Measurements from ENCODE around the gene TNRC18.

Gene TNRC18

DNA sequence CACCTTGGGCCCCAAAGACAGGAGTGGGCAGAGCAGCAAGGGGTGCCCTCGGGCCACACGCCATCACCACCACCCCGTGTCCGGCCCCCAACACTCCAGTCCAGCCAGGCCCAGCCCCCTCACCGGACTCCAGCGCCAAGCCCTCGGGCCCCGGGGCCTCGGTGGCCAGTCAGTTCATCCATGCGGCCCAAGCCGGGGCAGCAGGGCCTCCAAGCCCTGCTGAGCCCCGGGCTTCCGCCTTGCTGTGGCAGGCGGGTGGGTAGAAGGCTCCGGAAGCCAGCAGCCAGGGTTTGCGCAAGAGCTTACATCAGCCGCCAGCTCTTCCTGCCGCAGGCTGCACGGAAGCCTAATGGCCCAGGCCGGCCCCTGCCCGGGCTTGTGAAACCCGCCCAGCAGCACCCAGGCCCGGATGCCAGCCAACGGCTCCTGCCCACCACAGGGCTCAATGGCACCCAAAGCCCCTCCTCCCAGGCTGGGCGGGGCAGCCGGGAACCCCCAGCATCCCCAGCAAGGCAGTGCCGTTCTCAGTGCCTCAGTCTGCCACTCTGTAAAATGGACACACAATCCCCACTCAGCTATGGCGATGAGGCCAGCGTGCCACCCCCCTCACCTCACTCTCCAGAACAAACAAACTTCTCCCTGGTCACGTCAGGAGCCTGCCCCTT, 26.5 kb downstream of the TNRC18 start:
- DNase-seq: peak; percentile 97

DNA sequence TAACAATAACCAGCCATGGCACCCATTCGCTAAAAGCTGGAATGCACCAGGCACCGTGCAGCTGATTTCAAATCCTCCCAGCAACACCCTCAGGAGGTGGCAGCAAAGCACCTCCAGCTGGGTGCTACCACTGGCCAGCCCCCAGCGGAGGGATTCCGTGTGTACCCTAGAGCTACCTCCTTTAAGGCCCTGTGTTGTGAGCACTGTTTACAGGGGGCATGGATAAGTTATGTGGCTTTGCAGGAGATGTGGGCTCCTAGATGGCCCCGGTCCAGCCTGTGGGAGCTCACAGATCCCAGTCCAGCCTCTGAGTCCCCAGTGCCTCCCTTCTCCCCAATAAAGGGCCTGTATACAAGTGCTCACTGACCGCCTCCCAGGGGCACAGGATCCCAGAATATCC, 27.1 kb downstream of the TNRC18 start:
- peak; percentile 71 for DNase-seq

DNA sequence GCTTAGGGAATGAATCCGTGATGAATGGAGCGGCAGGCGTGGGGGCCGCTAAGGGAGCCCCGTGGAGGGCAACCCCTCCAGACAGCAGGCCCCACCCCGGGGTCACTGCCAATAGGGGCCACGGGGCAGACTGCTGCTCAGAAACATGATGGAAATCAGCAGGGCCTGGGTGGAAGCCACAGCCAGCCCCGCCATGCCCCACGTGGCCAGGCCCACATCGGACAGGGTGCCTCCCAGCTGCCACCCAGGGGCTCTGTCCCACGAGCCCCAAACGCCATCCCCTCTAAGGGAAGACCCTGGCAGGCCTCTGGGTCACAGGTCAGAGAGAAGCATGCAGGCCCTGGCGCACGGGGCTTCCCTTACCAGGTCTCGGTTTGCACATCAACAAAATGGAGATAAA, 28.4 kb downstream of the TNRC18 start:
- DNase-seq: no peak

DNA sequence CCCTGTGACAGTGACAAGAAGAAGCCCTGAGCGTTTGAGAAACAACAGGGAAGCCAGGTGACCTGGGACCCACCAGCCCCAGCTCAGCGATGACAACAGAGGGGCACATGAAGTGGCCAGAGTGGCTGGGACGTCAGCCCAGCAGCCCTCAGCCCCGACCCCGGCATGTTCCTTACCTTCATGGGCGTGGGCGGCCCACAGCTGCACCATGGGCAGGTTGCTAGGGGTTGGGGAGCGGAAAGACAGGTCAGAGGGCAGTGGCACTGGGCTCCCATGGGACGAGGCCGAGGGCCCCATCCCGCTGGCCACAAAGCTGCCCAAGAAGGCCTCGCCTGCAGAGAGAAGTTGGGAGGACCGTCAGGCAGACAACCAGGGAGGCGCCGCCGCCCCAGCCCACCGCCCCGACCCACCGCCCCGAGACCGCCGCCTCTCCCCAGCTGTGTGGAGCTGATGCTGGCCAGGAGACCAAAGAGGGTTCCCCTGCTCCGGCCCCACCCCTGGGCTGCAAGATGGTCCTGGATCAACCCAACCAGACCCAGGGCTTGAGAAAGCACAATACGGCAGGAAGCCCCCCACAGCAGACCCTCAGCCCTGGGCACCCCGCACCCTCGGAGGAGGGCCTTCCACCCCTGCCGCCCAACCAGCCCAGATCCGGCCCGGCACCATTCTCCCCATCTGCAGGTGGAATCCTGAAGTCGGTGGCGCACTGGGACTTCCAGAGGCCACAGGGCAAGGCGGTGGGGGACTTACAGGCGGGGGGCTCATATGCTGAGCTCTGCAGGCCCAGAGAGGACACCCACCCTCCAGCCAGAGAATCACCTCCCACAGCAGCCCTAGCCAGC, 29.1 kb downstream of the TNRC18 start:
- DNase-seq: no peak

DNA sequence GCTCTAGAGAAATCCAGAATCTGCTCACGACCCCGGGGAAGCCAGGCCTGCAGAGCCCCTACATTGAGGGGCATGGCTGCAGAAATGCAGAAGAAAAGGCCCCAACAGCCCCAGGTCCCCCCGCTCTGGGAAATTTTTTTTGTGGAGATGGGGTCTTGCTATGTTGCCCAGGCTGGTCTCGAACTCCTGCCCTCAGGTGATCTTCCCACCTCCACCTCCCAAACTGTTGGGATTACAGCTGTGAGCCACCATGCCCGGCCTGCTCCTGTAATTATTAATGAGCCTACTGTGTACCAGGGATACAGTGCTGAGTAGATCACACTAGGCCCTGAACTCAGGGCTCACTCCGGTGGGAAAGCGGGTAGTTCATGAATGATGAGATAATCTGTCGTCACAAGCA, 29.9 kb downstream of the TNRC18 start:
- DNase-seq: no peak

DNA sequence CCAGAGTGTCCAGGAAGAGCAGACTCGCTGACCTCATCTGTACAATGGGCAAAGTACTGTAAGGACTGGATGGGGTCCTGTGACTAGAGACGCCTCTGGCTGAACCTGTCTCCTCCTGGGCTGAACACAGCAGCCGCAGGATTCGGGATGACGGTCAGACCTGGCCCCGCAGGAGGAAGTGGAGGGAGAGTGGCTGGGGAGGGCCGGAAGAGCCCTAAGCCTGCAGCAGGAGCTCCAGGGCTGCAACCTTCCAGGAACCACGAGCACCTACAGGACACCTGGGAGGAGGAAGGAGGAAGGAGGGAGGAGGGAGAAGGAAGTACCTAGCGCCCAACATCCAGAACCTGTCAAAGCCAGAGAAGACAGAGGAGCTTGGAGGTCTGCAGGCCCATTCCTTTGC, 30.3 kb downstream of the TNRC18 start:
- no peak for DNase-seq

DNA sequence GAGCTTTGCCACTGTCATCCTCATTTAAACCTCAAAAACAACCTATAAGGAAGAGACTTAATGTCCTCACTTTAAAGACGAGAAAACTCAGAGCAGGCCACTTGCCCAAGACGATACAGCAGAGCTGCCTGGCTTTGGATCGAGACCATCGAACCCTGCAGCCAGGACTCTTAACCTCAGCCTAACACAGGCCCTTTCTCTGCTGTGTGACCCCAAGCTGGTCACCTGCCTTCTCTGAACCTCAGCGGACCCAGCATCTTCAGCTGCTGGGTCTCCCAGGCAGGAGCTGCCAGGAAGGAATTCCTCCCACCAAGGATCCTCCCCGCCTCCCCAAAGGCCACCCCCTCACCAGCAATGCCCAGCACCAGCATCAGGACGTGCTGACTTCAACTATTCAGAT, 32.7 kb downstream of the TNRC18 start:
- DNase-seq: no peak

DNA sequence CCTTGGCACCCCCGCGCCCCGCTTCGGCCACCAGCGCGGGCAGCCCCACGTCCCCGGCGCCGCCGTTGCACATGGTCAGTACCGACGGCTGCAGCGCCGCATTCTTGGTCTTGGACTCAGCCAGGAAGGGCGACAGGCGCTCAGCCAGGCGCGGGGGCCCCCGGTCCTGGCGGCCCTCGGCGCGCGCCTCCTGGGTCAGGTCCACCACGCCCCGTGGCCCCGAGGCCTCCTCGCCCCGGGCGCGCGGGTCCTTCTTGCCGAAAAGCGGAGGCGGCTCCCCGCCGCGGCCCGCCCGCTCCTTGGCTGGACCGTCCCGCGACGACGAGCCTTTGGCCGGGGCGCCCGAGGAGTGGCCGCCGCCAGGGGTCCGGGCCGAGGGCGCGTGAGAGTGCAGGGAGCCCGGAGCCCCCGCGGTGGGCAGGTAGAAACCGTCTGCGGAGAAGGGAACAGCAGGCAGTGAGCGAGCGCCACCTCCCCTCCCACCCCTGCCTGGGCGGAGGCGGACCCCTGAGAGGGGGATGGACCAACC, 34.7 kb downstream of the TNRC18 start:
- no peak for DNase-seq

DNA sequence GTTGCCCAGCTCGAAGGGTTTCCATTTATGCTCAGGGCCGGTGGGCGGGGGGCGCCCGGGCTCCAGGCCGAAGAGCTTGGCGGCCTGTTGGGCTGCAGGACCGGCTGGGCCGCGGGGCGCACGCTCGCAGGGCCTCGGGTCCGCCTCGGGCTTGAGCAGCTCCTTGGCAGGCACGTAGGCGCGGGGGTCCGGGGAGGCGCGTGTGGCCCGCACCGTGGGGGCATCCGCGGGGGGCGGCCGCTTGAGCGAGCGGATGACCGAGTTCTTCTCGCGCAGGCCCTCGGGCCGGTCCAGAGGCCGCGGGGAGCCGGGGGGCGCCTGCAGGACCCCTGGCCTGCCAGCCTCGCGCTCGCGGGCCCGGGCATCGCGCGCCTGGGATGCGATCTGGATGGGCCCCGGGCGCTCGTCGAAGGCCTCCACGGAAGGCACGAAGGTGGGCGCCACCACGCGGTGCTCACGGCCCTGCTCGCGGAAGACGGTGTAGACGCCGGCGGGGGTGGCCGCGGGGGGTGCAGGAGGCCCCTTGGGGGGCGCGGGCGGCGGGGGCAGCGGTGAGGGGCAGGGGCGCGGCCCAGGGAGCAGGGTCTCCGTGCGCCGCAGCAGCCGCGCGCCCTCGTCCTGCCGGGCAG, 35.2 kb downstream of the TNRC18 start:
- DNase-seq: no peak

DNA sequence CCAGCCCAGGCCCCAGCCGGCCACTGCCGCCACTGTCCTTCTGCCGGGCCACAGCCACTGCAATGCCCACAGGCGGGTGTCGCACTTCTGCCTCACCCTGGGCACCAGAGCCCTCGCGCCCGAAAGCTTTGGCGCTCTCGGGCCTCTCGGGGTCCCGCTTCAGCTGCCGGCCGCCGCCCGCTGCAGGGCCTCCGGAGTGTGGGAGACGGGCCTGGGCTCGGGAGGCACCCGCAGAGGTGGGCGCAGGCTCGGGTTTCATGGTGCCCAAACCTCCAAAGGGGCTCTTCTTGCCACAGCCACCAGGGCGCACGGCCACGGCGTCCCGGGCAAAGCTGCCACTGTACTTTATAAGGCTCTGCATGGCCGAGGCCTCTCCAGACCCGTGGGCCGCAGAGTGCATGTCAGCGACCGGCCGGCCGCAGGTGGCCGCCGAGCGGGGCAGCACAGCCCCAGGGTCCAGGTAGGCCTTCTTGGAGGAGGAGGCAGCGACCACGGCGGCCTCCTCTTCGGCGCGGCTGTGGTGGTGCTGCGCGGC, 35.9 kb downstream of the TNRC18 start:
- no peak for DNase-seq

DNA sequence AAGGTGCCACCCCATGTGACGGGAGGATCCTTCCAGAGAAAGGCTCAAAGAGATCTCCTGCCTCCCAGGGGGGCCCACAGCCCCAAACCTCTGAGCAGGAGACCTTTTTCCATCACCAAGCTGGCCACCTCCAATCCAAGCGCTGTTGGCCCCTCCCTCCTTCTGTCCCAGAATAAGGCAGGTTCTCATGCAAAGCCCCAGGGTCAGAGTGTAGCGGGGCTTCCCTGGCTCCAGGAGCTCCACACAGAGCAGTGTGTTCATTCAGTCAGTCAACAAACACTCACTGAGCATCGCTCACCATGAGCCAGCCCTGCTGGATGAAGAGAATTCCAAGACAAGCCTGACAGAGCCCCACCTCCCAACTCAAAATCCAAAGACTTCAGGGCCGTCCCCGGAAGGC, 39.0 kb downstream of the TNRC18 start:
- DNase-seq: no peak

DNA sequence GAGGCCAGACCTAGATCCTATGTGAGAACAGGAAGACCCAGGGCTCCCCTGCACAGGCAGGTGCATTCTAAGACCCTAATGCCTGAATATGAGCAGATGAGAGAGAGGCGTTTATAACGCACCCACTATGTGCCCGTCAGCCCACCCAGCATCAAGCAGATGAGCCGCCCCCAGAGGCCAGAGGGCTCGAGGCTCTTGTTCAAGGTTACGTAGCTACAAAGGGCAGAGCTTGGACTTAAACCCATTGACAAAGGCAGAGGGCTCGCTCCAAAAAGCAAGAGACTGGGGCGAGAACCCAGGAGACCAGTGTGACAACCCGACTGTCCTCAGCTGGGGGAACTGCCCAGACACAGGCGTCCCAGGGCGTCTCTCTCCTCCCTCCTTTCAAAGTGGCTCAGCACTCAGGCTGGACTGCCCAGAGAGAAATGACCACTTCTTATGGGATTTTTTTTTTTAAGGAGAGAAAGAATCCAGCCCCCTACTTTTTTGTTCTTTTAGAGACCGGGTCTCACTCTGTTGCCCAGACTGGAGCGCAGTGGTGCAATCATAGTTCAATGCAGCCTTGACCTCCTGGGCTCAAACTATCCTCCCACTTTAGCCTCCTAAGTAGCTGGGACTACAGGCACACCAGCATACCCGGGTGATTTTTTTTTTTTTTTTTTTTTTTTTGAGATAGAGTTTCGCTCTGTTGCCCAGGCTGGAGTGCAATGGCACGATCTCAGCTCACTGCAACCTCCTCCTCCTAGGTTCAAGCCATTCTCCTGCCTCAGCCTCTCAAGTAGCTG, 40.1 kb downstream of the TNRC18 start:
- no peak for DNase-seq

DNA sequence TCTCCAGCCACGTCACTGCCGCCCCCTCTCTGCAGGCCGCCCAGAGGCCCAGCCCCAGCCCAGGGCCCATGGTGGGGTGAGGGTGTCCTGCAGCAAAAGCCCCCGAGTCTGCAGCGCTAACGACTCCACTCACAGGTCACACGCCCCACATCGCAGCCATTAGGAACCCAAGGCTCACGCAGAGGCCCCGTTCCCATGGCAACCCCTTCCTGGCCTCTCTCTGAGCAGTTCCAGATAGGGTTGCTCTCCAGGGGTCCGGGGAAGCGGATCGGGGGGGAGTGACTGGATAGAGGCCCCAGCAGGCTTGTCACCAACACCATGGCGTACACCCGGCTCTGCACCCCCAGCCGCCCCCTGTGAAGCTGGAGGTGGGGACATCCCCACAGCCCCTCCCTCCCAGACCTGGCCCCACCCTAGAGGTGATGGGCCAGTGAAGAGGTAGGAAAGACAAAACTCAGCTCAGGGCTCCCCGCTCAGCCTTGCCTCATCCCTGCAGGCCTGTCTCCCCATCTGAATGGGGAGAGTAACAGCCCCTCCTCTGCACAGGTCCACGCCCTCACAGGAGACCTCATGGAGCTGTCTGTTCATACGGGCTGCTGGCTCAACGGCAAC, 41.2 kb downstream of the TNRC18 start:
- DNase-seq: no peak

DNA sequence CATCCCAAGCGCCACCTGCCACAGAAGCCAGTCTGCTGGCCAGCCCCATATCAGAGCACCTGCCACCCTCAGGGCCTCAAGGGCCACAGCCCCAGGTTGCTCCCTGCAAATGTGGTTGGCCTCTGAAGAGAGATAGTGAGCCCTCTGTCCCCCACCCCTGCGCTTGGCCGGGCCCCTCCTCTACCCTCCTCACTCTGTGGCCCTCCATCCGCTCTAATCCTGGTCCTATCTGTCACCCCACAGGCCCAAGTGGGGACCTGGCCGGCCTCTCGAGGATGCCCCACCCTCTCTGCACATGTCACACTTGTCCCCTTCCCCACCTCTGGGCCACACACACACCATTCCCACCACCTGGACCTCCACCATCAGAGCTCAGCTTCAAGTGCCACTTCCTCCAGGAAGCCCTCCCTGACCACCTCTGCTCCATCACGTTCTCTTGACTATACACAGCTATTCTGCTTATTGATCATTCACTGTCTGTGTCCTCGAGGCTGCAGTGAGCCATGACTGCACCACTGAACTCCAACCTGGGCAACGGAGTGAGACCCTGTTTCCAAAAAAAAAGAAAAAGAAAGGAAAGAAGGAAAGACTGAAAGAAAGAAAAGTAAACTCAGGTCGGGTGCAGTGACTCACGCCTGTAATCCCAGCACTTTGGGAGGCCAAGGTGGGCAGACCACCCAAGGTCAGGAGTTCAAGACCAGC, 42.4 kb downstream of the TNRC18 start:
- DNase-seq: no peak

DNA sequence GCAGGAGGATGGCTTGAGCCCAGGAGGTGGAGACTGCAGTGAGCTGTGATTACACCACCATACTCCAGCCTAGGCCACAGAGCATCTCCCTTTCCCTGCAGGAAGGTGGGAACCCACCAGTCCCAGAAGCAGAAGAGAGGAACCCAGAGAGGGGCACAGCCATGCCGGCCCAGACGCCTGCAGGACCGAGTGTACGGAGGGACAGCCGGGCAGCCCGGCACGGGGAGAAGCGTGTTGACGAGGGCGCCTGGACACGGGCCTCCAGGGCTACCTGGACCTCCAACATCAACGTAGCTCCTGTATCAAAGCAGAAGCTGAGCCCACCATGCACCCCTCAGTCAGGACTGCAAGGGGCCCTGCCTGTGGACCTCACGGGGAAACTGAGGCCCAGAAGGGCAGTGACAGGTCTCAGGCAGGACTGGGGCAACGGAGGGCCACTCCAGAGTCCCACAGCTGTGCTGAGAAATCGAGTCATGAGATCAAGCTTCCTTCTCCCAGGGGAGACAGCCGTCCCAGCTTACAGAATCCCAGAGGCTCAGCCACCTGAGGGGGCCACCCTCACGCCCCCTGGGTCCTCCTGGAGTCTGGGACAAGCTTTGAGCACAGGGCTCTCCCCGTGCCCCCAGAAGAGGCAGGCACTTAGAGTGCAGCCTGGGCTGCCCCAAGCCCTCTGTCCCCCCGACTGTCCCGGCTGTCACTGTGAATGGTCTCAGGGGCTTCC, 43.1 kb downstream of the TNRC18 start:
- no peak for DNase-seq

DNA sequence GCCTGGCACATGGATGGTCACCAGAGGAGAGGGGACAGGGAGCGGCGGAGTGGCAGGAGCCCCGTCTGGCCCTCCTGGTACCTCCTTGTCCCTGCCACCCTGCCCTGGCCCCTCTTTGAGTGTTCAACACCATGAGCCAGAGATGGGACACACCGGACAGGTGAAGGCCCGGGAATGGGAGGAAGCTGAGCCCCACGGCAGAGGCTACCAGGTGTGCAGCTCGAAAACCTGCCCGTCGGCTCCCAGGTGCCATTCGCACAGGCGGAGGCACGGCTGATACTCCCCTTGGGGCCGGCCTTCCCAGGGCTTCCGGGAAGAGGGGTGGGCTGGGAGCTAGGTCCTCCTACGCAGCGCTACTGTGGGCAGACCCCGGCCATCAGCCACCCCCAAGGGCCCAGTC, 44.1 kb downstream of the TNRC18 start:
- DNase-seq: no peak

DNA sequence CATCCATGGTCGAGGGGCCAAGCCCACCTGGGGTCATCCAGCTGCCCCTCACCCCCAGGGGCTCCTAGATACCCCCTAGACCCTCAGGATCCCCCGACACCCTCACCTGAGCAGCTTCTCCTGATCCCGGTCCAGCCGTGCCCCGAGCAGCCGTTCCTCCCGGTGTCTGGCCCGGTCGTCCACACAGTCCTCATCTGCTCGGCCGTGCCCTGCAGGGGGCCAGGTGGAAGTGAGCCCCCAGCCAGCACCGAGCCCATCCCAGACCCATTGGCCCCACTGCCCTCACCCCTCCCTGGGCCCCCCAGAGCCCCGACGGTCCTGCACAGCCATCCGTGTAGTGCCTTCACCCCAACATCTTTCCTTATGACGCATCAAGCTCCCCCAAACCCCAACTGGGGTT, 45.8 kb downstream of the TNRC18 start:
- no peak for DNase-seq

DNA sequence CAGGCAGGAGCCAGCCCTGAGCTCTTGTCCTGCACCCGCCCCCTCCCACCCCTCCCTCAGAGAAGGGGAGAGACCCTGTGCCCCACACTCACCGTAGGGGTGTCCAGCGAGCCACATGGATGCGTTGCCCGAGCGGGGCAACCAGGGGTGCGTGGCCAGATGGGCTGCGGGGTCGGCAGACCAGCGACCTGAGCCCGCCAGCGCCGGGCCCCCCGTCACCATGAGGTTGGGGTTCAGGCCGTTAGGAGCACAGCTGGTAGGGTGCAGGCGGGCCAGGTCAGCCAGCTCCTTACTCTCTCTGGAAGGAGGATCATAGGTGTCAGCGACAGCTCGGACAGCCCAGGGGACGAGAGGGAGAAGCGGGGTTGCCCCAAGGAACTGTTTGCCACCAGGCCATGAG, 46.4 kb downstream of the TNRC18 start:
- DNase-seq: no peak

DNA sequence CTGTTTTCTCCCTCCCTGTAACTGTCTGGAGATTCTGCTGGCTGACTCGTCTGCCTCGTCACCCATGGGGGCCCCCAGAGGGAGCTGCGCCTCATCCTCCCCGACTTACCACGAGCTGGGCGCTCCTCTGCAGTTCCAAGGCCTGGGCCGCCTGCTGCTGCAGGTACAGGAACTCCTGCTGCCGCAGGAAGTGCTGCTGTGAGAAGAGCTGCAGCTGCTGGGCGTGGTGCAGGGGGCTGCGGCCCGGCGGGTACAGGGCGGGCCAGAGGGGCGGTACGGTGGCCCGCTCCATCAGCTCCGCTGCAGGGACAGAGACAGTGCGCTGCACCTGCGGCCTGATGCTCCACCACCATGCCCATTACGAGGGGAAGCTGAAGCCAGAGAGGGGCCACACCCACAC, 47.7 kb downstream of the TNRC18 start:
- DNase-seq: no peak

DNA sequence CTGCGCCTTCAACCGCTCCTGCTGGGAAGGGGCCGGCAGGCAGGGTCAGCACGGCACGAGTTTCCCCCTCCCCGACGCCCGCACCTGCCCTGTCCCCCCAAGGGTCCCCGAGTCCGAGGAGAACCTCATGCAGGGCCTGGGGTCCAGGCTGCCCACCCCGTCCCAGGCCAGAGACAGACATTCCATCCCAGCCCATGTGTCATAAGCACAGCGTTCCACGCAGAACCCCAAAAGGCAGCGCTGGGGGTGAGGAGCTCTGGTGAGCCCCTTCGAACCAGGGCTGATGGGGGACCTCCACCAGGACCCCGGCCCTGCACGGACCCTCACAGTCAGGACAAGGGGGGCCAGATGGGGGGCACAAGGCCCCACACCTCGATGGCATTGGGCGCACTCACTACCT, 49.2 kb downstream of the TNRC18 start:
- no peak for DNase-seq

DNA sequence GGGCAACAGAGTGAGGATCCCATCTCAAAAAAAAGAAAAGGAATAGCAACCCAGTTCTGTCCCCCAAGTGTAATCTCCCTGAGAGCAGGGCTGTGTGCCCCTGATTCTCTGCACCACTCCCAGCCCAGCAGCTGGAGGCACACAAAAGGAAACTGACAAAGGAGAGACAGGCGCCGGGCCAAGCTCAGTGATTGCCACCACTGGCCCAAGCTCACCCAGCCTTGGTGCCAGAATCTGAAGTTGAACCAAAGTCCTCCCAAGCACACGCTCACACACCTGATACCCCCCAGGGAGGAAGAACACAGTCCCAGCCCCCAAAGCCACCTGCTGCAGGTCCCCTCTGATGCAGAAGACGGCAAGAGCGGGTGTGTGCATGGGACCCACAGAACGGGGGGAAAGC, 50.3 kb downstream of the TNRC18 start:
- no peak for DNase-seq
